ENCODE measurements around the gene HDDC2. TPM values are rescaled to one million over a fixed set of nuclear protein-coding genes. Genes with fewer than 3 reads are reported as not detected.

The HDDC2 gene
- total and polyA plus RNA-seq, 2 experiments from 2014 or later = 69.5 to 131 TPM

DNA sequence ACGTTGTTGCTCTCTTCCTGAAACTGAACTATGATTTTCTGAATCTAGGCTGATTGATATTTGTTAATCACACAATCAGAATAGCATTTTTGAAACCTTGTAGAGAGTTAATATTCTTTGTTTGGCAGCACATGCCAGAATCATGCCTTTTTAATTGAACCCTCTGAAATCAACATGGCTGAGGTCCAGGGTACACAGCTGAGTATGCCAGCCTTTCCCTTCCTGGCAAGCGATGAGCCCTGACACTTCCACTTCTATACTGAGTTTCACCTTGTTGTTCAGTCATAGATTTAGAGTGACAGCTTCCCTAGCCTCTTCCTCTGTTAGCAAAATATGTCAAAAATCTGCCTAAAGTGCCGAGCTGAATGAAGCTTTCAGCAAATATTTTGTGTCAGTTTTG, 6.8 kb downstream of the HDDC2 start:
- H3K27me3 ChIP-seq (ENCODE audit: insufficient read depth) = no peaks in the 10 kb centered on the region
- Mint-ChIP-seq H3K27ac (no peak overlapping the region), H3K4me1 (peaks cover 4% of the 10 kb centered on the region), H3K27me3 (ENCODE audit: insufficient read depth, low read depth, poor library complexity) (no peaks in the 10 kb centered on the region), H3K36me3 (ENCODE audit: low read depth) (peaks cover 60% of the 10 kb centered on the region), H3K4me3 (no peak overlapping the region), H3K9me3 (no peaks in the 10 kb centered on the region)
- ATAC-seq = no peak
- no peak overlapping the region for H3K4me3 ChIP-seq
- no peak overlapping the region for H3K27ac ChIP-seq (ENCODE audit: low read depth)
- no peak overlapping the region for H2AFZ ChIP-seq
- no peak for TF ChIP-seq EZH2 (IDR thresholded peaks at IDR 0.05; ENCODE audit: low read depth, unreplicated experiment)
- TF ChIP-seq JUNB (IDR thresholded peaks at IDR 0.05; ENCODE audit: unreplicated experiment) = no peak
- TF ChIP-seq ZNF331 (CRISPR knock-in tag; IDR thresholded peaks at IDR 0.05; ENCODE audit: low read depth) = no peak
- TF ChIP-seq ZNF114 (CRISPR knock-in tag; IDR thresholded peaks at IDR 0.05) = no peak
- TF ChIP-seq, protein P1, sequence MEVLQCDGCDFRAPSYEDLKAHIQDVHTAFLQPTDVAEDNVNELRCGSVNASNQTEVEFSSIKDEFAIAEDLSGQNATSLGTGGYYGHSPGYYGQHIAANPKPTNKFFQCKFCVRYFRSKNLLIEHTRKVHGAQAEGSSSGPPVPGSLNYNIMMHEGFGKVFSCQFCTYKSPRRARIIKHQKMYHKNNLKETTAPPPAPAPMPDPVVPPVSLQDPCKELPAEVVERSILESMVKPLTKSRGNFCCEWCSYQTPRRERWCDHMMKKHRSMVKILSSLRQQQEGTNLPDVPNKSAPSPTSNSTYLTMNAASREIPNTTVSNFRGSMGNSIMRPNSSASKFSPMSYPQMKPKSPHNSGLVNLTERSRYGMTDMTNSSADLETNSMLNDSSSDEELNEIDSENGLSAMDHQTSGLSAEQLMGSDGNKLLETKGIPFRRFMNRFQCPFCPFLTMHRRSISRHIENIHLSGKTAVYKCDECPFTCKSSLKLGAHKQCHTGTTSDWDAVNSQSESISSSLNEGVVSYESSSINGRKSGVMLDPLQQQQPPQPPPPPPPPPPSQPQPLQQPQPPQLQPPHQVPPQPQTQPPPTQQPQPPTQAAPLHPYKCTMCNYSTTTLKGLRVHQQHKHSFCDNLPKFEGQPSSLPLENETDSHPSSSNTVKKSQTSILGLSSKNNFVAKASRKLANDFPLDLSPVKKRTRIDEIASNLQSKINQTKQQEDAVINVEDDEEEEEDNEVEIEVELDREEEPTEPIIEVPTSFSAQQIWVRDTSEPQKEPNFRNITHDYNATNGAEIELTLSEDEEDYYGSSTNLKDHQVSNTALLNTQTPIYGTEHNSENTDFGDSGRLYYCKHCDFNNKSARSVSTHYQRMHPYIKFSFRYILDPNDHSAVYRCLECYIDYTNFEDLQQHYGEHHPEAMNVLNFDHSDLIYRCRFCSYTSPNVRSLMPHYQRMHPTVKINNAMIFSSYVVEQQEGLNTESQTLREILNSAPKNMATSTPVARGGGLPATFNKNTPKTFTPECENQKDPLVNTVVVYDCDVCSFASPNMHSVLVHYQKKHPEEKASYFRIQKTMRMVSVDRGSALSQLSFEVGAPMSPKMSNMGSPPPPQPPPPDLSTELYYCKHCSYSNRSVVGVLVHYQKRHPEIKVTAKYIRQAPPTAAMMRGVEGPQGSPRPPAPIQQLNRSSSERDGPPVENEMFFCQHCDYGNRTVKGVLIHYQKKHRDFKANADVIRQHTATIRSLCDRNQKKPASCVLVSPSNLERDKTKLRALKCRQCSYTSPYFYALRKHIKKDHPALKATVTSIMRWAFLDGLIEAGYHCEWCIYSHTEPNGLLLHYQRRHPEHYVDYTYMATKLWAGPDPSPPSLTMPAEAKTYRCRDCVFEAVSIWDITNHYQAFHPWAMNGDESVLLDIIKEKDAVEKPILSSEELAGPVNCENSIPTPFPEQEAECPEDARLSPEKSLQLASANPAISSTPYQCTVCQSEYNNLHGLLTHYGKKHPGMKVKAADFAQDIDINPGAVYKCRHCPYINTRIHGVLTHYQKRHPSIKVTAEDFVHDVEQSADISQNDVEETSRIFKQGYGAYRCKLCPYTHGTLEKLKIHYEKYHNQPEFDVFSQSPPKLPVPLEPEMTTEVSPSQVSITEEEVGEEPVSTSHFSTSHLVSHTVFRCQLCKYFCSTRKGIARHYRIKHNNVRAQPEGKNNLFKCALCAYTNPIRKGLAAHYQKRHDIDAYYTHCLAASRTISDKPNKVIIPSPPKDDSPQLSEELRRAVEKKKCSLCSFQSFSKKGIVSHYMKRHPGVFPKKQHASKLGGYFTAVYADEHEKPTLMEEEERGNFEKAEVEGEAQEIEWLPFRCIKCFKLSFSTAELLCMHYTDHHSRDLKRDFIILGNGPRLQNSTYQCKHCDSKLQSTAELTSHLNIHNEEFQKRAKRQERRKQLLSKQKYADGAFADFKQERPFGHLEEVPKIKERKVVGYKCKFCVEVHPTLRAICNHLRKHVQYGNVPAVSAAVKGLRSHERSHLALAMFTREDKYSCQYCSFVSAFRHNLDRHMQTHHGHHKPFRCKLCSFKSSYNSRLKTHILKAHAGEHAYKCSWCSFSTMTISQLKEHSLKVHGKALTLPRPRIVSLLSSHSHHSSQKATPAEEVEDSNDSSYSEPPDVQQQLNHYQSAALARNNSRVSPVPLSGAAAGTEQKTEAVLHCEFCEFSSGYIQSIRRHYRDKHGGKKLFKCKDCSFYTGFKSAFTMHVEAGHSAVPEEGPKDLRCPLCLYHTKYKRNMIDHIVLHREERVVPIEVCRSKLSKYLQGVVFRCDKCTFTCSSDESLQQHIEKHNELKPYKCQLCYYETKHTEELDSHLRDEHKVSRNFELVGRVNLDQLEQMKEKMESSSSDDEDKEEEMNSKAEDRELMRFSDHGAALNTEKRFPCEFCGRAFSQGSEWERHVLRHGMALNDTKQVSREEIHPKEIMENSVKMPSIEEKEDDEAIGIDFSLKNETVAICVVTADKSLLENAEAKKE (CRISPR knock-in tag; IDR thresholded peaks at IDR 0.05) = no peak
- TF ChIP-seq CREB1 (CRISPR knock-in tag; IDR thresholded peaks at IDR 0.05; ENCODE audit: low read depth) = no peak
- TF ChIP-seq EZH2phosphoT487 (IDR thresholded peaks at IDR 0.05; ENCODE audit: unreplicated experiment) = no peak
- no peak for TF ChIP-seq POLR2AphosphoS5 (IDR thresholded peaks at IDR 0.05; ENCODE audit: low read depth)
- TF ChIP-seq, protein P2, sequence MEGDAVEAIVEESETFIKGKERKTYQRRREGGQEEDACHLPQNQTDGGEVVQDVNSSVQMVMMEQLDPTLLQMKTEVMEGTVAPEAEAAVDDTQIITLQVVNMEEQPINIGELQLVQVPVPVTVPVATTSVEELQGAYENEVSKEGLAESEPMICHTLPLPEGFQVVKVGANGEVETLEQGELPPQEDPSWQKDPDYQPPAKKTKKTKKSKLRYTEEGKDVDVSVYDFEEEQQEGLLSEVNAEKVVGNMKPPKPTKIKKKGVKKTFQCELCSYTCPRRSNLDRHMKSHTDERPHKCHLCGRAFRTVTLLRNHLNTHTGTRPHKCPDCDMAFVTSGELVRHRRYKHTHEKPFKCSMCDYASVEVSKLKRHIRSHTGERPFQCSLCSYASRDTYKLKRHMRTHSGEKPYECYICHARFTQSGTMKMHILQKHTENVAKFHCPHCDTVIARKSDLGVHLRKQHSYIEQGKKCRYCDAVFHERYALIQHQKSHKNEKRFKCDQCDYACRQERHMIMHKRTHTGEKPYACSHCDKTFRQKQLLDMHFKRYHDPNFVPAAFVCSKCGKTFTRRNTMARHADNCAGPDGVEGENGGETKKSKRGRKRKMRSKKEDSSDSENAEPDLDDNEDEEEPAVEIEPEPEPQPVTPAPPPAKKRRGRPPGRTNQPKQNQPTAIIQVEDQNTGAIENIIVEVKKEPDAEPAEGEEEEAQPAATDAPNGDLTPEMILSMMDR (conservative IDR thresholded peaks at IDR 0.05; ENCODE audit: low read depth in 2 of 2) = no peak
- no peaks in the 10 kb centered on the region for H3F3A ChIP-seq (replicated peaks; ENCODE audit: low read depth)
- H4K20me1 ChIP-seq (replicated peaks; ENCODE audit: insufficient read depth) = no peaks in the 10 kb centered on the region; the same call in 1 of the 2 replicates
- H3K4me2 ChIP-seq = no peak overlapping the region
- H3K9me2 ChIP-seq (ENCODE audit: insufficient read depth) = no peaks in the 10 kb centered on the region
- H3K36me3 ChIP-seq (ENCODE audit: insufficient read depth) = peaks cover 39% of the 10 kb centered on the region
- H3K4me1 ChIP-seq (ENCODE audit: insufficient read depth) = no peaks in the 10 kb centered on the region
- no peak for DNase-seq (ENCODE audit: low spot score)
- H3K79me2 ChIP-seq (replicated peaks; ENCODE audit: insufficient read depth) = peaks cover 4% of the 10 kb centered on the region
